NCI-H2029 treated with DMSO at 0.1 percent for 48 hours (cell line): ENCODE results near the gene IFITM1.
"Not testable (repeated sequence)": the region's sequence is repeated elsewhere in the genome, so short reads cannot be mapped to it uniquely, and the experiment has no call there.

Experiments used
- DNase-seq: peaks from one replicate; lab custom pipeline; 2025; lab: John Stamatoyannopoulos, UW

The IFITM1 gene

GRCh38 chr11:308740-309665 is 4.8 kb upstream of the IFITM1 start:
- not testable (repeated sequence) for DNase-seq

- DNase-seq, result not testable (repeated sequence)
These were observed 3.8 kb upstream of the IFITM1 start for GRCh38 chr11:309979-310572.

GRCh38 chr11:311013-311748 is 2.7 kb upstream of the IFITM1 start:
- not testable (repeated sequence) for DNase-seq

- no peak for DNase-seq
These were observed 1.6 kb upstream of the IFITM1 start for GRCh38 chr11:312092-312816.

GRCh38 chr11:313304-313786 is 495 bp upstream of the IFITM1 start:
- DNase-seq, result no peak

- DNase-seq, result not testable (repeated sequence)
These were observed 675 bp downstream of the IFITM1 start for GRCh38 chr11:314554-314875.

- DNase-seq, result no peak
These were observed 1.2 kb downstream of the IFITM1 start for GRCh38 chr11:315051-315481.

- DNase-seq, result no peak
These were observed 1.7 kb downstream of the IFITM1 start for GRCh38 chr11:315516-315994.

- no peak for DNase-seq
These were observed 2.3 kb downstream of the IFITM1 start for GRCh38 chr11:316031-316701.

GRCh38 chr11:316891-317301 is 3.1 kb downstream of the IFITM1 start:
- DNase-seq, result no peak

- DNase-seq, result not testable (repeated sequence)
These were observed 4.0 kb downstream of the IFITM1 start for GRCh38 chr11:317668-318404.

GRCh38 chr11:318405-319120 is 4.7 kb downstream of the IFITM1 start:
- DNase-seq, result not testable (repeated sequence)

- not testable (repeated sequence) for DNase-seq
These were observed 5.5 kb downstream of the IFITM1 start for GRCh38 chr11:319121-319887.

- not testable (repeated sequence) for DNase-seq
These were observed 6.0 kb downstream of the IFITM1 start for GRCh38 chr11:319888-320273.

GRCh38 chr11:324156-324555 is 10.3 kb downstream of the IFITM1 start:
- no peak for DNase-seq

- not testable (repeated sequence) for DNase-seq
These were observed 11.0 kb downstream of the IFITM1 start for GRCh38 chr11:324593-325517.

GRCh38 chr11:325796-326591 is 12.2 kb downstream of the IFITM1 start:
- no peak for DNase-seq
